ENCODE results near the gene C12orf54.
"Not testable (repeated sequence)": the region's sequence is repeated elsewhere in the genome, so short reads cannot be mapped to it uniquely, and the experiment has no call there.

Gene C12orf54

GRCh38 chr12:48451372-48451771 lies 30.9 kb upstream of the C12orf54 start:
- H3K4me1 ChIP-seq (ENCODE audit: insufficient read depth, low read length), result no peaks in the 10 kb centered on the region
- no peak for DNase-seq
- H3K79me2 ChIP-seq (ENCODE audit: insufficient read depth, low read length), result no peaks in the 10 kb centered on the region
- H2AFZ ChIP-seq (ENCODE audit: low read depth, low read length), result no peak overlapping the region
- TF ChIP-seq CTCF (IDR thresholded peaks at IDR 0.05; ENCODE audit: borderline replicate concordance, extremely low read depth, low read length, poor library complexity, severe bottlenecking), result no peak
- H3K4me2 ChIP-seq (ENCODE audit: insufficient read depth, low read length), result no peak overlapping the region
- no peaks in the 10 kb centered on the region for H4K20me1 ChIP-seq (ENCODE audit: insufficient read depth, low read length)
- no peaks in the 10 kb centered on the region for H3K9me3 ChIP-seq (ENCODE audit: insufficient read depth, low read length, severe bottlenecking)
- ATAC-seq (ENCODE audit: insufficient read depth, low read depth), result no peak
- no peak overlapping the region for H3K27ac ChIP-seq (ENCODE audit: low read length)
- no peaks in the 10 kb centered on the region for H3K36me3 ChIP-seq (ENCODE audit: insufficient read depth, low read length)
- no peak overlapping the region for H3K9ac ChIP-seq (ENCODE audit: low read depth, low read length)
- H3K27me3 ChIP-seq (ENCODE audit: insufficient read depth, low read length, poor library complexity), result peaks cover 12% of the 10 kb centered on the region
- no peak overlapping the region for H3K4me3 ChIP-seq (ENCODE audit: low read depth in 1 of 2, low read length in 2 of 2)

GRCh38 chr12:48452961-48453360 lies 29.3 kb upstream of the C12orf54 start:
- not testable (repeated sequence) for H2AFZ ChIP-seq (ENCODE audit: low read depth, low read length); H3K4me3 ChIP-seq (ENCODE audit: low read depth in 1 of 2, low read length in 2 of 2); H3K4me1 ChIP-seq (ENCODE audit: insufficient read depth, low read length); H3K9me3 ChIP-seq (ENCODE audit: insufficient read depth, low read length, severe bottlenecking); ATAC-seq (ENCODE audit: insufficient read depth, low read depth); H3K79me2 ChIP-seq (ENCODE audit: insufficient read depth, low read length); H4K20me1 ChIP-seq (ENCODE audit: insufficient read depth, low read length); H3K9ac ChIP-seq (ENCODE audit: low read depth, low read length); H3K27ac ChIP-seq (ENCODE audit: low read length); DNase-seq; H3K36me3 ChIP-seq (ENCODE audit: insufficient read depth, low read length); H3K4me2 ChIP-seq (ENCODE audit: insufficient read depth, low read length)
- H3K27me3 ChIP-seq (ENCODE audit: insufficient read depth, low read length, poor library complexity), result peaks cover 12% of the 10 kb centered on the region

GRCh38 chr12:48454667-48455066 lies 27.6 kb upstream of the C12orf54 start:
- peaks cover 11% of the 10 kb centered on the region for H3K27me3 ChIP-seq (ENCODE audit: insufficient read depth, low read length, poor library complexity)
- no peak for DNase-seq

GRCh38 chr12:48455116-48455515 lies 27.2 kb upstream of the C12orf54 start:
- Histone ChIP-seq H3K79me2 (ENCODE audit: insufficient read depth, low read length) (no peaks in the 10 kb centered on the region), H3K9ac (ENCODE audit: low read depth, low read length) (no peak overlapping the region), H2AFZ (ENCODE audit: low read depth, low read length) (no peak overlapping the region), H3K9me3 (ENCODE audit: insufficient read depth, low read length, severe bottlenecking) (no peaks in the 10 kb centered on the region), H3K4me3 (ENCODE audit: low read depth in 1 of 2, low read length in 2 of 2) (no peak overlapping the region), H3K4me1 (ENCODE audit: insufficient read depth, low read length) (no peaks in the 10 kb centered on the region), H4K20me1 (ENCODE audit: insufficient read depth, low read length) (no peaks in the 10 kb centered on the region), H3K4me2 (ENCODE audit: insufficient read depth, low read length) (no peak overlapping the region), H3K36me3 (ENCODE audit: insufficient read depth, low read length) (no peaks in the 10 kb centered on the region), H3K27ac (ENCODE audit: low read length) (no peak overlapping the region), H3K27me3 (ENCODE audit: insufficient read depth, low read length, poor library complexity) (peaks cover 11% of the 10 kb centered on the region)
- TF ChIP-seq CTCF (IDR thresholded peaks at IDR 0.05; ENCODE audit: borderline replicate concordance, extremely low read depth, low read length, poor library complexity, severe bottlenecking), result no peak
- no peak for TF ChIP-seq EZH2 (IDR thresholded peaks at IDR 0.05; ENCODE audit: borderline replicate concordance, low read depth, low read length, severe bottlenecking)
- DNase-seq, result no peak
- no peak for ATAC-seq (ENCODE audit: insufficient read depth, low read depth)

More at GRCh38 chr12:48454667-48455066, 27.6 kb upstream of the C12orf54 start:
- Histone ChIP-seq H4K20me1 (ENCODE audit: insufficient read depth, low read length) (no peaks in the 10 kb centered on the region), H3K9me3 (ENCODE audit: insufficient read depth, low read length, severe bottlenecking) (no peaks in the 10 kb centered on the region), H3K9ac (ENCODE audit: low read depth, low read length) (no peak overlapping the region), H3K4me3 (ENCODE audit: low read depth in 1 of 2, low read length in 2 of 2) (no peak overlapping the region), H3K36me3 (ENCODE audit: insufficient read depth, low read length) (no peaks in the 10 kb centered on the region), H3K27ac (ENCODE audit: low read length) (no peak overlapping the region), H3K4me1 (ENCODE audit: insufficient read depth, low read length) (no peaks in the 10 kb centered on the region), H3K4me2 (ENCODE audit: insufficient read depth, low read length) (no peak overlapping the region), H3K79me2 (ENCODE audit: insufficient read depth, low read length) (no peaks in the 10 kb centered on the region), H2AFZ (ENCODE audit: low read depth, low read length) (no peak overlapping the region)
- no peak for ATAC-seq (ENCODE audit: insufficient read depth, low read depth)
- TF ChIP-seq EZH2 (IDR thresholded peaks at IDR 0.05; ENCODE audit: borderline replicate concordance, low read depth, low read length, severe bottlenecking) (no peak), CTCF (IDR thresholded peaks at IDR 0.05; ENCODE audit: borderline replicate concordance, extremely low read depth, low read length, poor library complexity, severe bottlenecking) (peak; percentile 46)
